PC-3 (cell line): ENCODE data around the gene STXBP1.
A peak's percentile ranks its signal among the peaks of the same experiment; 100 is the strongest.

Source experiments
- EZH2 ChIP-seq: fragments of 300-600 bp; sonication (generic); IDR thresholded peaks from one replicate; pipeline ENCODE4 v1.6.1; 2017; ENCODE audit warnings: antibody characterized with exemption, mild to moderate bottlenecking, low read length; ENCODE audit not compliant: unreplicated experiment
- TF ChIP-seq, protein P1 (sequence below): fragments of 300-600 bp; sonication (generic); conservative IDR thresholded peaks from 2 replicates; pipeline ENCODE4 v1.5.1; 2017; ENCODE audit warnings: antibody characterized with exemption, low read depth, mild to moderate bottlenecking, low read length

- TF ChIP-seq, protein P1, sequence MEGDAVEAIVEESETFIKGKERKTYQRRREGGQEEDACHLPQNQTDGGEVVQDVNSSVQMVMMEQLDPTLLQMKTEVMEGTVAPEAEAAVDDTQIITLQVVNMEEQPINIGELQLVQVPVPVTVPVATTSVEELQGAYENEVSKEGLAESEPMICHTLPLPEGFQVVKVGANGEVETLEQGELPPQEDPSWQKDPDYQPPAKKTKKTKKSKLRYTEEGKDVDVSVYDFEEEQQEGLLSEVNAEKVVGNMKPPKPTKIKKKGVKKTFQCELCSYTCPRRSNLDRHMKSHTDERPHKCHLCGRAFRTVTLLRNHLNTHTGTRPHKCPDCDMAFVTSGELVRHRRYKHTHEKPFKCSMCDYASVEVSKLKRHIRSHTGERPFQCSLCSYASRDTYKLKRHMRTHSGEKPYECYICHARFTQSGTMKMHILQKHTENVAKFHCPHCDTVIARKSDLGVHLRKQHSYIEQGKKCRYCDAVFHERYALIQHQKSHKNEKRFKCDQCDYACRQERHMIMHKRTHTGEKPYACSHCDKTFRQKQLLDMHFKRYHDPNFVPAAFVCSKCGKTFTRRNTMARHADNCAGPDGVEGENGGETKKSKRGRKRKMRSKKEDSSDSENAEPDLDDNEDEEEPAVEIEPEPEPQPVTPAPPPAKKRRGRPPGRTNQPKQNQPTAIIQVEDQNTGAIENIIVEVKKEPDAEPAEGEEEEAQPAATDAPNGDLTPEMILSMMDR: peak; percentile 56
- no peak for TF ChIP-seq EZH2
These were observed 95.7 kb downstream of the STXBP1 start for GRCh38 chr9:127707766-127708165.
